Activated T-cell treated with anti-CD3 and anti-CD28 coated beads, Interleukin-2, amount 50 U/mL, for 24 hours (primary cell): ENCODE measurements around the gene DSP.

Experiments used
- DNase-seq: peaks from one replicate; pipeline ENCODE4 v3.0.0-alpha.2; 2020
- H3K27ac Mint-ChIP-seq: 2 replicates; pipeline ENCODE4 v1.8.0; 2020; ENCODE audit warnings: mild to moderate bottlenecking, mixed read lengths
- H3K27me3 Mint-ChIP-seq: 2 replicates; pipeline ENCODE4 v1.8.0; 2020; ENCODE audit warnings: mixed read lengths
- H3K36me3 Mint-ChIP-seq: 2 replicates; pipeline ENCODE4 v1.8.0; 2020; ENCODE audit warnings: low read depth, mixed read lengths
- H3K4me1 Mint-ChIP-seq: 2 replicates; pipeline ENCODE4 v1.8.0; 2020; ENCODE audit warnings: low read depth, mixed read lengths
- H3K4me3 Mint-ChIP-seq: 2 replicates; pipeline ENCODE4 v1.8.0; 2020; ENCODE audit warnings: mild to moderate bottlenecking, moderate library complexity, mixed read lengths
- H3K9me3 Mint-ChIP-seq: 2 replicates; pipeline ENCODE4 v1.8.0; 2020; ENCODE audit warnings: mixed read lengths

DSP gene, protein sequence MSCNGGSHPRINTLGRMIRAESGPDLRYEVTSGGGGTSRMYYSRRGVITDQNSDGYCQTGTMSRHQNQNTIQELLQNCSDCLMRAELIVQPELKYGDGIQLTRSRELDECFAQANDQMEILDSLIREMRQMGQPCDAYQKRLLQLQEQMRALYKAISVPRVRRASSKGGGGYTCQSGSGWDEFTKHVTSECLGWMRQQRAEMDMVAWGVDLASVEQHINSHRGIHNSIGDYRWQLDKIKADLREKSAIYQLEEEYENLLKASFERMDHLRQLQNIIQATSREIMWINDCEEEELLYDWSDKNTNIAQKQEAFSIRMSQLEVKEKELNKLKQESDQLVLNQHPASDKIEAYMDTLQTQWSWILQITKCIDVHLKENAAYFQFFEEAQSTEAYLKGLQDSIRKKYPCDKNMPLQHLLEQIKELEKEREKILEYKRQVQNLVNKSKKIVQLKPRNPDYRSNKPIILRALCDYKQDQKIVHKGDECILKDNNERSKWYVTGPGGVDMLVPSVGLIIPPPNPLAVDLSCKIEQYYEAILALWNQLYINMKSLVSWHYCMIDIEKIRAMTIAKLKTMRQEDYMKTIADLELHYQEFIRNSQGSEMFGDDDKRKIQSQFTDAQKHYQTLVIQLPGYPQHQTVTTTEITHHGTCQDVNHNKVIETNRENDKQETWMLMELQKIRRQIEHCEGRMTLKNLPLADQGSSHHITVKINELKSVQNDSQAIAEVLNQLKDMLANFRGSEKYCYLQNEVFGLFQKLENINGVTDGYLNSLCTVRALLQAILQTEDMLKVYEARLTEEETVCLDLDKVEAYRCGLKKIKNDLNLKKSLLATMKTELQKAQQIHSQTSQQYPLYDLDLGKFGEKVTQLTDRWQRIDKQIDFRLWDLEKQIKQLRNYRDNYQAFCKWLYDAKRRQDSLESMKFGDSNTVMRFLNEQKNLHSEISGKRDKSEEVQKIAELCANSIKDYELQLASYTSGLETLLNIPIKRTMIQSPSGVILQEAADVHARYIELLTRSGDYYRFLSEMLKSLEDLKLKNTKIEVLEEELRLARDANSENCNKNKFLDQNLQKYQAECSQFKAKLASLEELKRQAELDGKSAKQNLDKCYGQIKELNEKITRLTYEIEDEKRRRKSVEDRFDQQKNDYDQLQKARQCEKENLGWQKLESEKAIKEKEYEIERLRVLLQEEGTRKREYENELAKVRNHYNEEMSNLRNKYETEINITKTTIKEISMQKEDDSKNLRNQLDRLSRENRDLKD (N-terminal part only)

DNA sequence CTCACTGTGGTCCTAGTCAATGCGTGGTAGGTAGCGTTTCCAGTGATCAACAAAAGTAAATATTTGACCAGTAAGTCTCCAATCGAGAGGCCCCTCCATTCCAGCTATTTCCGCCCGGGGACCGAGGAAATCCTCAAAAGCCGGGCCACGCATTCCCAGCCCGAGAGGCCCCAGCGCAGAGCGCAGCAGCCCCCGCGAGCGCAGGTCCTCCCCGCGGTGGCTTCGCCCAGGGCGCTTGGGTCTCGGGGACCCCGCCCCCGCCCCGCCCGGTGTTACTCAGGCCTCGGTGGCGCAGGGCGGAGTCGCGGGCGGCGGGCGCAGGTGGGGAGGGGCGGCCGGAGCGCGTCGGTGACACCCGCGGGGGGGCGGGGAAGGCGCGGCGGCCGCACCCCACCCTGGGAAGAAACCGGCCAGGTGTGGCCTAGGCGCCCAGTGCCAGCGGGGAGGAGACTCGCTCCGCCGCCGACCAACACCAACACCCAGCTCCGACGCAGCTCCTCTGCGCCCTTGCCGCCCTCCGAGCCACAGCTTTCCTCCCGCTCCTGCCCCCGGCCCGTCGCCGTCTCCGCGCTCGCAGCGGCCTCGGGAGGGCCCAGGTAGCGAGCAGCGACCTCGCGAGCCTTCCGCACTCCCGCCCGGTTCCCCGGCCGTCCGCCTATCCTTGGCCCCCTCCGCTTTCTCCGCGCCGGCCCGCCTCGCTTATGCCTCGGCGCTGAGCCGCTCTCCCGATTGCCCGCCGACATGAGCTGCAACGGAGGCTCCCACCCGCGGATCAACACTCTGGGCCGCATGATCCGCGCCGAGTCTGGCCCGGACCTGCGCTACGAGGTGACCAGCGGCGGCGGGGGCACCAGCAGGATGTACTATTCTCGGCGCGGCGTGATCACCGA is at the start of gene DSP:
TSS of gene DSP (plus strand) at position 497 of the 890 bp plus-strand sequence. CDS start at position 742, 245 bp downstream.
- DNase-seq = peak; percentile 51
- Mint-ChIP-seq H3K4me1 (peaks cover 10% of the 10 kb centered on the region), H3K9me3 (no peaks in the 10 kb centered on the region), H3K27me3 (peaks cover 81% of the 10 kb centered on the region), H3K27ac (peak within 1 kb of the TSS; percentile 26), H3K4me3 (peak within 1 kb of the TSS; percentile 78), H3K36me3 (no peaks in the 10 kb centered on the region)

DNA sequence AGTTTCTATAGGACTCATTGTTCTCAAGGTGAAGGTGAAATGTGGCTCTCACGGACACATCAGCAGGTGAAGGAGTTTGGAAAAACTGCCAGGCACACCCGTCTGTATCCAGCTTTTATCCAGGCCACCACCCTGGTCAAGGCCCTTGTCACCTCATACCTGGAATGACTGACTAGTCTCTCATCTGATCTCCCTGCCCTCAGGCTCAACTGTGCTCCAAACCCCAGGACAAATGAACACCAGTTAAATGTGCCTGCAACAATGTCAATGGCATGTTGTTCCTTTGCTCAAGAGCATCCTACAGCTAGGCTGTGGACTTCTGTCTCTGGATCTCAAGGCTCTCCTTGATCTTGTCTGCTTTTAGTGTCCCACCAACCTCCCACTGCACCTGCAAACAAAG is 47.6 kb upstream of the DSP start:
- DNase-seq = no peak
- Mint-ChIP-seq H3K27me3 (peaks cover 31% of the 10 kb centered on the region), H3K4me1 (no peaks in the 10 kb centered on the region), H3K9me3 (no peaks in the 10 kb centered on the region), H3K27ac (no peak overlapping the region), H3K36me3 (no peaks in the 10 kb centered on the region), H3K4me3 (no peak overlapping the region)

DNA sequence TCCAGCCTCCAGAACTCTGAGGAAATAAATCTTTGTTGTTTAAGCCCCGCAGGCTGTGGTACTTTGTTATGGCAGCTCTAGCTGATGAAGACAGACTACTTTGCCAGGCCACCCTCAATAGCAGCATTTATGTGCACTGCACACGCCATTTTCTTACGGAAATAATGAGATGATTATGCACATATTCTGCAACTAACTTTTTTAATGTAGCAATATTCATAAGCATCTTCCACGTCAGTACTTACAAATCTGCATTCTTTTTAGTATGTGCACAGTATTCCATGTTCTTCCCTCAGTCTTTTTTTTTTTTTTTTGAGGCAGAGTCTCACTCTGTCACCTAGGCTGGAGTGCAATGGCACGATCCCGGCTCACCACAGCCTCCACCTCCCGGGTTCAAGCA is 46.8 kb upstream of the DSP start:
- no peaks in the 10 kb centered on the region for H3K4me1 Mint-ChIP-seq
- H3K27ac Mint-ChIP-seq = no peak overlapping the region
- H3K4me3 Mint-ChIP-seq = no peak overlapping the region
- peaks cover 29% of the 10 kb centered on the region for H3K27me3 Mint-ChIP-seq
- no peaks in the 10 kb centered on the region for H3K9me3 Mint-ChIP-seq
- H3K36me3 Mint-ChIP-seq = no peaks in the 10 kb centered on the region
- no peak for DNase-seq

DNA sequence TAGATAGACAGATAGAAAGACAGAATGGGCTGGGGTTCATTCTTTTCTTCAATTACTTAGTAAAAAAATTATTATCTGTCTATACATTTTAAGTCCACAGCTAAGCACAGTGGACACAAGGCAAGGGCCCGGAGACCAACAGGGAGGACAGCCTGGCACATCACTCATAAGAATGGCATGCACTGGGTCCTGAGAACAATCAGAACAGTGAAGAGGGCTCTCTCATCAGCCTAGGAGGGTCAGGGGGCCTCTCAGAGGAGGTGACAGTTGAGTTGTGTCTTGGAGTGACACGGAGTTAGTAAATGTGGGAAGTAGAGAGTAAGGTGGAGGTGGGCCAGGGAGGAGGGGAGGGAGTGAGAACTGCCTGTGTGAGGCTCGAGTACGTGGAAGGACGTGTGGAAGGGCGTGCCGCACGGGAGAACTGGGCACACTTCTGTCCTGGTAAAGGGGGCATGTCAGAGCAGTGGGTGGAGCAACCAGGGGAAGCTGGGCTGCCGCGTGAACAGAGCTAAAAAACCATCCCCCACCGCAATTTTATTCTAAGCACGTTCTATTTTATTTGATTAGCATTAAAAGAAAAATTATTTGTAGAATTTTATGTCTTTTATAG is 45.1 kb upstream of the DSP start:
- no peak overlapping the region for H3K27ac Mint-ChIP-seq
- no peaks in the 10 kb centered on the region for H3K9me3 Mint-ChIP-seq
- H3K27me3 Mint-ChIP-seq = peaks cover 32% of the 10 kb centered on the region
- H3K36me3 Mint-ChIP-seq = no peaks in the 10 kb centered on the region
- H3K4me1 Mint-ChIP-seq = no peaks in the 10 kb centered on the region
- DNase-seq = no peak
- no peak overlapping the region for H3K4me3 Mint-ChIP-seq

DNA sequence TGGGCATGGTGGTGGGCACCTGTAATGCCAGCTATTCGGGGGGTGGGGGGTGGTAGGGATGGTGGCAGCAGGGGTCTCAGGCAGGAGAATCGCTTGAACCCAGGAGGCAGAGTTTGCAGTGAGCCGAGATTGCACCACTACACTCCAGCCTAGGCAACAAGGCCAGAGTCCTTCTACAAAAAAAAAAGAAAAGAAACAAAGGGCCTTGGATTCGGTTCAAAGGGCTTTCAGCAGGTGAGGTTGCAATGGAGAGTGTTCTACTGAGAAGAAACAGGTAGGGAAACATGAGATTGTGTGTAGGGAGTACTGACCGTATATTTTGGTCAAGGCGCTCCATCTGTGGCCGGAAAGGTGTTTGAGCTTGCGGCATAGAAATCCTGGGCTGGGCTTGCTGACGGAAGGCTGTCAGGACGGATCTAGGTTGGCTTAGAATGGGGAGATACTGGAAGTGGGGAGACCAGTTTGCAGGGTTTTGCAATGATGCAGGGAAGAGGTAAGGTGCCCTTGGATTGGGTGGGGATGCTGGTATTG is 40.7 kb upstream of the DSP start:
- Mint-ChIP-seq H3K4me1 (peaks cover 2% of the 10 kb centered on the region), H3K4me3 (no peak overlapping the region), H3K9me3 (no peaks in the 10 kb centered on the region), H3K36me3 (no peaks in the 10 kb centered on the region), H3K27me3 (peaks cover 26% of the 10 kb centered on the region), H3K27ac (no peak overlapping the region)
- no peak for DNase-seq

DNA sequence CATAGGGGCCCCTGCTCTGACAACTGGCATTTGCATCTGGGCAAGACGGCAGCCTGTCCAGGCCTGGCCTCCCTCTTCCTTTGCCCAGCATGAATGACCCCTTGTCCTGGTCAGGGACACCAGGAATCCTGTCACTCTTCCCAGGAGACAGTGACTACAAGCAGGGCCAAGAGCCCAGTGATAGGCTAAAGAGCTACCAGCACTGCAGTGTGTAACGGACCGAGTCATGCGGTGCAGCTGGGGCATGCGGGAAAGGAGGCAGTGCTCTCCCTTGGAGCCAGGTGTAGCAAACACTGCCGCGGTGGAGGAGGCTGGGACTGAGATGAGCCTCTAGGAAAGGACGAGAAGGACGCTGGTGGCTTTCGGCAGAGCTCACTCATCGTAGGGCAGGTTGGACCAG is 38.7 kb upstream of the DSP start:
- H3K4me1 Mint-ChIP-seq = peaks cover 2% of the 10 kb centered on the region
- H3K9me3 Mint-ChIP-seq = no peaks in the 10 kb centered on the region
- H3K27me3 Mint-ChIP-seq = peaks cover 25% of the 10 kb centered on the region
- no peak overlapping the region for H3K27ac Mint-ChIP-seq
- no peak for DNase-seq
- no peaks in the 10 kb centered on the region for H3K36me3 Mint-ChIP-seq
- no peak overlapping the region for H3K4me3 Mint-ChIP-seq

DNA sequence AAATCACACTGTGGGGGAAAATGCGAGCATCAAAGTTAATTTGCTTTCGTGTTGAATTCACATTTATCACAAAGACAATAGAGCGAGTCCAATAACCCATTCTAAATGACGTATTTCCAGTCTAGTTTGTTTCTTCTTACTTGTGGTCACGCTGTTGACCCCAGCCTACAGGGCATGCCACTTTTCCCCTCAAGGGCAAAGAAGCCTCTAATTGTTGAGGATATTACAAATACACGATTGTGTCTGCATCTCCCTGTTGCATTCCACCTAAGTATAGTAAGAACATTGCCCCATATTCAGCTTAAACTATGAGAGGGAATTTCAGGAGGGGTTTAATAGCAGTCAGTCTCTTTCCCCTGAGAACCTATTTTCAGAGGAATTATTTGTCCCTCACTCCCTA is 37.4 kb upstream of the DSP start:
- no peak for DNase-seq
- Mint-ChIP-seq H3K9me3 (no peaks in the 10 kb centered on the region), H3K27ac (no peak overlapping the region), H3K27me3 (peaks cover 25% of the 10 kb centered on the region), H3K4me1 (peaks cover 2% of the 10 kb centered on the region), H3K36me3 (no peaks in the 10 kb centered on the region), H3K4me3 (no peak overlapping the region)

DNA sequence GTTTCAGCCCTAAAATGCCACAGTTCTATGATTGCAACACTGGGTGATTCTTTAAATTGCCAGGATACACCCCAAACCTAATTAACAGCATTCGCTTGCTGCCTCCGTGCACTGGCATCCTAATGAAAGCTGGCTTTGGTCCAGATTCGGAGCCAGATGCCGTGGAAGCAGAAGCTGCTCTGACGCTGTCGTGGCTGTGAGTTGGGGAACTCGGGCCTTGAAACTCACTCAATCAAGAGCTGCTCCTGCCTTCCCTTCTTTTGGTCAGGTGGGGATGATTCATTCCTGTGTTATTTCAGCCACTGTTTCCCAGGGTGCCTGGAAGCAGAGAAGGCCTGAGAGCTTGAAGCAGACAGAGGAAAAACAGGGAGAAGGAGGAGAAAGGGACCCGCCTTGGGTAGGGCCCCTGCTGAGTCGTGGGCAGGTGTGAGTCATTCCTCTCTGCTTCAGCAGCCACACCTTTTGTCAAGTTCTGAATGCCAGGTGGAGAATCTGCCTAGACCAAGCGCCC is 36.2 kb upstream of the DSP start:
- no peaks in the 10 kb centered on the region for H3K36me3 Mint-ChIP-seq
- H3K4me1 Mint-ChIP-seq = peaks cover 2% of the 10 kb centered on the region
- H3K4me3 Mint-ChIP-seq = no peak overlapping the region
- no peak overlapping the region for H3K27ac Mint-ChIP-seq
- H3K27me3 Mint-ChIP-seq = peaks cover 29% of the 10 kb centered on the region
- H3K9me3 Mint-ChIP-seq = no peaks in the 10 kb centered on the region
- no peak for DNase-seq

DNA sequence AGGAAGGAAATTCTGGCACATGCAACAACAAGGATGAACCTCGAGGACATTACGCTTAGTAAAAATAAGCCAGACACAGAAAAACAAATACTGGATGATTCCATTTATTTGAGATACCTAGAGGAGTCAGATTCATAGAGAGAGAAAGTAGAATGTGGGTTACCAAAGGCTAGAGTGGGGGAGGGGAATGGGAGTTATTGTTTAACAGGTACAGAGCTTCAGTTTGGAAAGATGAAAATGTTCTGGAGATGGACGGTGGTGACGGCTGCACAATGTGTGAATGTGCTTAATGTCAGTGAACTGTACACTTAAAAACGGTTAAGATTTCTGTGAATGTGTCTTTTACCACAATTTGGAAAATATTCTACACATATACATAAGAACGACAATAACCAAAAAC is 33.9 kb upstream of the DSP start:
- H3K27me3 Mint-ChIP-seq = peaks cover 30% of the 10 kb centered on the region
- H3K27ac Mint-ChIP-seq = no peak overlapping the region
- H3K9me3 Mint-ChIP-seq = no peaks in the 10 kb centered on the region
- no peaks in the 10 kb centered on the region for H3K36me3 Mint-ChIP-seq
- DNase-seq = no peak
- no peak overlapping the region for H3K4me3 Mint-ChIP-seq
- H3K4me1 Mint-ChIP-seq = peaks cover 2% of the 10 kb centered on the region

DNA sequence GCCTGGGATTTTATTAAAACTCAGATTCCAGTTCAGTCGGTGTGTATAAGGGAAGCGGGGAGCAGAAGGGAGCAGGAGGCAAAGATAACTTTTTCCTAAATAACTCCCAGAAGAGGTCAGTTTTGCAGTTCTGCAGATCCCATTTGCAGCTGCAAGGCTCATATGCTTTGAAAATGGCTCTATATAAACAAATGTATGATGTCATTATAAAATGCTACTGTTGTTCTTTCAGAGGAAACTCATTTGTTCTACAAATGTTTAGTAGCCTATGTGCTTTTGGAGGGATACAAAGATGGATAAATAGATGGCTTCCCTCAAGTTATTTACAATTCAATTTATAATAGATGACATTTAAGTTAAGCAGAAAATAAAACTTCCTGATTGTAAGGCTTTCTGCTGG is 29.2 kb upstream of the DSP start:
- H3K4me1 Mint-ChIP-seq = no peaks in the 10 kb centered on the region
- no peak overlapping the region for H3K27ac Mint-ChIP-seq
- peaks cover 13% of the 10 kb centered on the region for H3K27me3 Mint-ChIP-seq
- H3K9me3 Mint-ChIP-seq = no peaks in the 10 kb centered on the region
- H3K36me3 Mint-ChIP-seq = no peaks in the 10 kb centered on the region
- no peak for DNase-seq
- no peak overlapping the region for H3K4me3 Mint-ChIP-seq

DNA sequence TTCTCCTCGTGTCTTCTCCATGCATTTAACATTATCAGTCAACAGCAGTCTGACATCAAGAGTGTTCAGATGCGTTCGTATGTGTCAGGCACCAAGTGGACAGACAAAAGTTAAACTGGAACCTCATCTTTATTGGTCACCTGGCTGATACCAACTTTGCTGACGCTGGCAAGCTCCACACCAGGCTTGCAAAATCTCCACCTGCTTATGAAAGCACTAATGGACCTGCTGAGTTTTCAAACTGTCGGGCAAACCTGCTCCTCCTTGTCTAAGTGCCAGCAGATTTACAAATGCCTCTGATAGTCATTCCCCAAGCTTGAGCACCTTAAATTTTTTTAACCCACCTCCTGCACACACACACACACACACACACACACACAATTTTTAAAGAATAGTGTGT is 27.9 kb upstream of the DSP start:
- Mint-ChIP-seq H3K27ac (no peak overlapping the region), H3K36me3 (no peaks in the 10 kb centered on the region), H3K4me1 (no peaks in the 10 kb centered on the region), H3K9me3 (no peaks in the 10 kb centered on the region), H3K4me3 (no peak overlapping the region), H3K27me3 (peaks cover 13% of the 10 kb centered on the region)
- DNase-seq = no peak

DNA sequence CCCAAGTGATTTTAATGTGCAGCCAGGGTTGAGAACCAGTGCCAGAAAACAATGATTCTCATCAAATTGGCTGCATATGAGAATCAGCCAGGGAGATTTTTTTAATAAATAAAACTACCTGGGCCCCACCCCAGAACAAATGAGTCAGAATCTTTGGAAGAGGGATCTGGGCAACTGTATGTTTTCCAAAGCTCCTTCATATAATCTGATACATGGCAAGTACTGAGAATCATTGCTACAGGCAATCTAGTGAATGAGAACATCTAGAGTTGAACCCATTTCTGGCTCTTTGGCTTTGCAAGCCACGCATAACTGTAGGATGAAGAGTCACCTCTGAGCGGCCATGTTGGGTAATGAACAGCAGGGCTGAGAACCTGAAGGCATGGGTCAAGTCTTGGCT is 26.1 kb upstream of the DSP start:
- Mint-ChIP-seq H3K9me3 (no peaks in the 10 kb centered on the region), H3K4me3 (no peak overlapping the region), H3K36me3 (no peaks in the 10 kb centered on the region), H3K27me3 (peaks cover 9% of the 10 kb centered on the region), H3K27ac (no peak overlapping the region), H3K4me1 (no peaks in the 10 kb centered on the region)
- DNase-seq = no peak

DNA sequence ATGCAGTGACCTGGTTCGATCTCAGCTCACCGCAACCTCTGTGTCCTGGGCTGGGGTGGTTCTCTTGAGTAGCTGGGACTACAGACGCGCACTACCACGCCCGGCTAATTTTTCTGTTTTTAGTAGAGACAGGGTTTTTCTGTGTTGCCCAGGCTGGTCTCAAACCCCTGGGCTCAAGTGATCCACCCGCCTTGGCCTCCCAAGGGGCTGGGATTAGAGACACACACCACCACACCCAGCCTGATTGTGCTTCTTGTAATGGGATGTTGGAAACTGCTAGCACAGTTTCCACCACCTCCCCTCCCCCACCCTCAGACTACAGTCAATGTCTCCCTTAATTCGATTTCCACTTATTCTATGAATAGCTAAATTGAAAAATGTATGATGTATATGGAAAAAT is 22.6 kb upstream of the DSP start:
- Mint-ChIP-seq H3K36me3 (no peaks in the 10 kb centered on the region), H3K4me1 (no peaks in the 10 kb centered on the region), H3K27me3 (peaks cover 13% of the 10 kb centered on the region), H3K27ac (no peak overlapping the region), H3K4me3 (no peak overlapping the region), H3K9me3 (no peaks in the 10 kb centered on the region)
- no peak for DNase-seq
